Panc1 (cell line): ENCODE results near the gene AIRE. TPM values are rescaled to one million over a fixed set of nuclear protein-coding genes. Genes with fewer than 3 reads are reported as not detected.

ENCODE experiments used
- ATAC-seq: fragments of 200-7000 bp; cut with Tn5 transposase; 2 replicates; pipeline ENCODE4 v1.9.1; 2020; ENCODE audit warnings: mild to moderate bottlenecking, moderate library complexity
- BruUV-seq: library from RNA; stranded (reverse); fragments of 400-500 nt; replicated peaks from 2 replicates; lab custom pipeline; 2021; lab: Mats Ljungman, UMichigan
- CTCF ChIA-PET: fragments of 300-600 bp; sonication (Branson Sonifier 250); formaldehyde crosslinking; loops from one replicate; lab custom pipeline; 2022; ENCODE audit warnings: antibody characterized with exemption; lab: Charles Lee
- POLR2A ChIA-PET: fragments of 300-600 bp; sonication (Branson Sonifier 250); formaldehyde crosslinking; loops from one replicate; lab custom pipeline; 2022; ENCODE audit warnings: antibody characterized with exemption; lab: Charles Lee
- DNase-seq: peaks from one replicate; pipeline ENCODE4 v3.0.0-alpha.2; 2010; ENCODE audit warnings: low read depth, low spot score
- H3K27ac ChIP-seq: 2 replicates; pipeline ENCODE4 v1.5.1; 2011; ENCODE audit warnings: mild to moderate bottlenecking, low read length, inconsistent platforms
- H3K27me3 ChIP-seq: fragments of 200-500 bp; sonication (Bioruptor generic); 2 replicates; pipeline ENCODE4 v1.6.0; 2014; ENCODE audit warnings: low read length, inconsistent platforms; ENCODE audit not compliant: control insufficient read depth, insufficient read depth
- H3K36me3 ChIP-seq: fragments of 200-500 bp; sonication (Bioruptor generic); 2 replicates; pipeline ENCODE4 v1.5.1; 2014; ENCODE audit warnings: inconsistent platforms, mild to moderate bottlenecking, low read length, moderate library complexity; ENCODE audit not compliant: control insufficient read depth, insufficient read depth
- H3K4me1 ChIP-seq: 2 replicates; pipeline ENCODE4 v1.5.1; 2011; ENCODE audit warnings: inconsistent platforms, mild to moderate bottlenecking, low read length, moderate library complexity; ENCODE audit not compliant: control insufficient read depth, insufficient read depth
- H3K4me3 ChIP-seq, 2 experiments: 2 replicates each; pipeline ENCODE4 v1.5.1; 2011 to 2012; ENCODE audit warnings: low read depth in 2 of 2, low read length in 2 of 2, mild to moderate bottlenecking in 2 of 2, inconsistent platforms in 1 of 2, moderate library complexity in 1 of 2
- H3K9me3 ChIP-seq: fragments of 200-500 bp; sonication (Bioruptor generic); 2 replicates; pipeline ENCODE4 v1.5.1; 2014; ENCODE audit warnings: low read depth, mild to moderate bottlenecking, inconsistent platforms, low read length, moderate library complexity; ENCODE audit not compliant: control insufficient read depth, insufficient read depth
- CTCF ChIP-seq: fragments of 450-650 bp; IDR thresholded peaks from 2 replicates; pipeline ENCODE4 v1.5.1; 2017; ENCODE audit warnings: mild to moderate bottlenecking
- POLR2AphosphoS5 ChIP-seq: IDR thresholded peaks from 2 replicates; pipeline ENCODE4 v1.6.1; 2012; ENCODE audit warnings: mild to moderate bottlenecking, low read depth, low read length, moderate library complexity
- REST ChIP-seq, 2 experiments: IDR thresholded peaks; 2 replicates each; pipeline ENCODE4 v1.6.1; 2011 to 2012; ENCODE audit warnings: low read depth in 2 of 2, control low read depth in 1 of 2, low read length in 1 of 2, mild to moderate bottlenecking in 1 of 2, moderate library complexity in 1 of 2; ENCODE audit not compliant: insufficient read depth in 1 of 2
- SIN3A ChIP-seq: IDR thresholded peaks from 2 replicates; pipeline ENCODE4 v1.6.1; 2012; ENCODE audit warnings: low read depth, mild to moderate bottlenecking, low read length, moderate library complexity, borderline replicate concordance; ENCODE audit not compliant: insufficient read depth
- TCF7L2 ChIP-seq: IDR thresholded peaks from 2 replicates; pipeline ENCODE4 v1.6.1; 2011; ENCODE audit warnings: mild to moderate bottlenecking, low read depth, low read length, inconsistent platforms
- in situ Hi-C: cut with HindIII; loops from 2 replicates; pipeline ENCODE4 v1.10.0; 2016; ENCODE audit warnings: low sequenced_read_pairs, low pct_unique_long_range_greater_than_20kb
- intact Hi-C: fragments of 100-400 bp; cut with micrococcal nuclease; formaldehyde crosslinking; loops from one replicate; pipeline ENCODE4 v1.10.0; 2022; ENCODE audit not compliant: unreplicated experiment
- total RNA-seq: library from RNA; stranded (reverse); gene quantifications from one replicate; pipeline ENCODE4 v1.2.1, GENCODE V29; 2021; ENCODE audit not compliant: unreplicated experiment

The AIRE gene
- total RNA-seq, 1 experiment from 2014 or later, result not detected

- POLR2A ChIA-PET, result interaction anchor here (0.7 kb wide), 1 partner anchor 479 kb away, joined by 3 read pairs; no protein-coding TSS in a partner anchor
- intact Hi-C loops (no loop called here), in situ Hi-C loops (no loop called here)
- no peaks in the 10 kb centered on the region for H3K9me3 ChIP-seq
- no peak overlapping the region for H3K27ac ChIP-seq
- BruUV-seq, result no TSS peak
- no peak for ATAC-seq
- no peak overlapping the region for H3K4me3 ChIP-seq
- TF ChIP-seq CTCF (no peak), POLR2AphosphoS5 (no peak), REST (IDR thresholded peaks at IDR 0.05; ENCODE audit: insufficient read depth in 1 of 2, low read depth in 2 of 2, low read length in 1 of 2) (no peak), TCF7L2 (no peak), SIN3A (no peak)
- no peak for DNase-seq
- H3K4me1 ChIP-seq, result no peaks in the 10 kb centered on the region; the same call in 1 of the 2 replicates
- CTCF ChIA-PET, result no interaction called here
- no peaks in the 10 kb centered on the region for H3K27me3 ChIP-seq
- H3K36me3 ChIP-seq, result no peaks in the 10 kb centered on the region
These were observed 47.3 kb downstream of the AIRE start for GRCh38 chr21:44332965-44333364.

- Histone ChIP-seq H3K4me3 (no peak overlapping the region), H3K9me3 (no peaks in the 10 kb centered on the region), H3K36me3 (no peaks in the 10 kb centered on the region), H3K27me3 (no peaks in the 10 kb centered on the region), H3K27ac (no peak overlapping the region), H3K4me1 (no peaks in the 10 kb centered on the region; the same call in 1 of the 2 replicates)
- in situ Hi-C loops (no loop called here), intact Hi-C loops (no loop called here)
- no peak for DNase-seq
- BruUV-seq, result no TSS peak
- CTCF ChIA-PET, result no interaction called here
- no peak for ATAC-seq
- POLR2A ChIA-PET, result interaction anchor here (0.7 kb wide), 1 partner anchor 478 kb away, joined by 3 read pairs; no protein-coding TSS in a partner anchor
- TF ChIP-seq SIN3A (no peak), POLR2AphosphoS5 (no peak), CTCF (no peak), TCF7L2 (no peak), REST (IDR thresholded peaks at IDR 0.05; ENCODE audit: insufficient read depth in 1 of 2, low read depth in 2 of 2, low read length in 1 of 2) (no peak)
These were observed 48.0 kb downstream of the AIRE start for GRCh38 chr21:44333509-44334328.
